Body of pancreas (tissue), 4 donors: Measurements from ENCODE around the gene ARHGAP6.

Experiments
- POLR2A ChIP-seq, 3 donors: fragments of 450-650 bp; IDR thresholded peaks; one replicate each; pipeline ENCODE4 v1.6.1; 2016; ENCODE audit warnings: antibody characterized with exemption in 3 of 3, mild to moderate bottlenecking in 2 of 3
- TF ChIP-seq, protein P1 (sequence below), 7 experiments: fragments of 450-650 bp in 4 of 7; fragments of 200-600 bp in 3 of 7; sonication (generic) in 3 of 7; IDR thresholded peaks; one replicate each; pipeline ENCODE4 v1.5.1; 2016 to 2019; ENCODE audit warnings: antibody characterized with exemption in 7 of 7

DNA sequence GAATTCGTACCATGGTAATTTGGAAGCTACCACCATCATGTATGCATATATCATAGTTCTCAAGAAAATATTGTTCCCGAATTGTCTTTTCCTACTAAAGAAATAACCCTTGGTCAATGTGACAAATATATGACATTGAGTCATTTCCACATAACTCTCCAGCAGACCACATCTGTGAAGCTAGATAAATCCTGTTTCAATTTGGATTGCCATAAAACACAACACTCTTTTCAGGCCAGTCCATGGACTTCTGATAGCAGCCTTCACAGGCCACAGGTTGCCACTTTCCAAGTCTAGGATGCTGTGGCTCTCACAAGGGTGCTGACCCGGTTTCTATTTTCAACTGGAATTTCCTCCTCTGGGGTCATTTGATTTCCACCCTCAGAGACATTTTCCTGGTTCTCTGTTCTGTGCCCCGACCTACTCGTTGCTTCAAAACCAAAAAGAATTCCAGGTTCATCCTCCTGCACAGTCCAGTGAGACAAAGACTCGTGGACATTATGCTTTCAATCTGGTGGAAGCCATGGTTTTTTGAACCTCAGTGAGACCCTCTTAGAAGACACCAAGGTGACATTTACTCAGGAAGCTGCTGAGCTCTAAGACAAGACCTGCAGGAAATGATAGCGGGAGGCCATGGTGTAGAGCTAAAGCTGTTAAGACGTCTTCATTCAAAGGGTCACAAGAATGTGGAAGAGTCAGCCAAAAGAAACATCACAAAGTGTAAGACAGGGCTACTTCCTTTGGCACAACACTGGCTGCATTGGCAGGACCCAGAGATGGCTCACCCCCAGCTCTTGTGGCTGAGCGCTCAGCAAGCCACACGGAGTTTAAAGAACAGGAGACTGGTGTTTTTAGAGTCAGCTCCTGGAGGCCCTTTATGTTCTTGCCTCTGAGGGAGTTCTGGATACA is 252.8 kb downstream of the ARHGAP6 start:
- TF ChIP-seq, protein P1, sequence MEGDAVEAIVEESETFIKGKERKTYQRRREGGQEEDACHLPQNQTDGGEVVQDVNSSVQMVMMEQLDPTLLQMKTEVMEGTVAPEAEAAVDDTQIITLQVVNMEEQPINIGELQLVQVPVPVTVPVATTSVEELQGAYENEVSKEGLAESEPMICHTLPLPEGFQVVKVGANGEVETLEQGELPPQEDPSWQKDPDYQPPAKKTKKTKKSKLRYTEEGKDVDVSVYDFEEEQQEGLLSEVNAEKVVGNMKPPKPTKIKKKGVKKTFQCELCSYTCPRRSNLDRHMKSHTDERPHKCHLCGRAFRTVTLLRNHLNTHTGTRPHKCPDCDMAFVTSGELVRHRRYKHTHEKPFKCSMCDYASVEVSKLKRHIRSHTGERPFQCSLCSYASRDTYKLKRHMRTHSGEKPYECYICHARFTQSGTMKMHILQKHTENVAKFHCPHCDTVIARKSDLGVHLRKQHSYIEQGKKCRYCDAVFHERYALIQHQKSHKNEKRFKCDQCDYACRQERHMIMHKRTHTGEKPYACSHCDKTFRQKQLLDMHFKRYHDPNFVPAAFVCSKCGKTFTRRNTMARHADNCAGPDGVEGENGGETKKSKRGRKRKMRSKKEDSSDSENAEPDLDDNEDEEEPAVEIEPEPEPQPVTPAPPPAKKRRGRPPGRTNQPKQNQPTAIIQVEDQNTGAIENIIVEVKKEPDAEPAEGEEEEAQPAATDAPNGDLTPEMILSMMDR (IDR thresholded peaks at IDR 0.05), result no peak
- TF ChIP-seq POLR2A (IDR thresholded peaks at IDR 0.05), result no peak
